ENCODE results near the gene MBNL2. TPM values are rescaled to one million over a fixed set of nuclear protein-coding genes. Genes with fewer than 3 reads are reported as not detected.

The MBNL2 gene
- total and polyA plus RNA-seq, 2 of the 4 experiments (the other 2 are of a cell fraction): 26.9 to 103 TPM

- TF ChIP-seq BHLHE40 (IDR thresholded peaks at IDR 0.05; ENCODE audit: low read depth, low read length): no peak
- no peak for TF ChIP-seq FOS (IDR thresholded peaks at IDR 0.05; ENCODE audit: low read depth, low read length)
These were observed 85.2 kb downstream of the MBNL2 start (continued) for GRCh38 chr13:97307118-97307881.

- H3K27ac ChIP-seq (ENCODE audit: insufficient read depth, low read length): peak overlapping the region; percentile 75
- 0% methylated on average over 1 of the region's 3 CpGs; no CpG with 5 or more reads in 1 of the 2 experiments for WGBS, 2 experiments (ENCODE audit: extremely low coverage in 2 of 2, insufficient read length in 1 of 2)
- POLR2A ChIA-PET (ENCODE audit: unreplicated experiment): interaction anchor here (0.7 to 1.4 kb wide), 2 partner anchors 12 to 76 kb away, joined by 3 read pairs; no protein-coding TSS in a partner anchor
- peak overlapping the region; percentile 91 for H2BK120ac ChIP-seq (ENCODE audit: low read depth, low read length)
- H3K9me3 ChIP-seq (ENCODE audit: control insufficient read depth, insufficient read depth, low read length): no peaks in the 10 kb centered on the region
- H2BK5ac ChIP-seq (ENCODE audit: low read depth, low read length, poor library complexity, severe bottlenecking): peak overlapping the region; percentile 61
- no peak overlapping the region for H3K4me3 ChIP-seq (ENCODE audit: insufficient read depth, low read depth, low read length)
- H4K5ac ChIP-seq (ENCODE audit: low read depth, low read length): 0 out of 2 replicates have a peak overlapping the region, but pooled peaks have one; percentile 38
- no peaks in the 10 kb centered on the region for H3K27me3 ChIP-seq (ENCODE audit: control insufficient read depth, insufficient read depth, low read length)
- H3K14ac ChIP-seq (replicated peaks; ENCODE audit: low read depth, low read length): peak overlapping the region; percentile 97
- H4K20me1 ChIP-seq (ENCODE audit: insufficient read depth, low read length): peaks cover 21% of the 10 kb centered on the region; the same call in 1 of the 2 replicates
- in situ Hi-C loops (cut with MboI; ENCODE audit: low sequenced_read_pairs): no loop called here
- TF ChIP-seq ELK1 (IDR thresholded peaks at IDR 0.05; ENCODE audit: borderline replicate concordance, low read depth, low read length) (no peak), MAFK (IDR thresholded peaks at IDR 0.05; ENCODE audit: low read depth, low read length) (peak; percentile 42; the same call in 1 of the 2 replicates), USF2 (IDR thresholded peaks at IDR 0.05; ENCODE audit: low read depth, low read length) (no peak), CEBPB (IDR thresholded peaks at IDR 0.05; ENCODE audit: low read depth, low read length) (no peak), RAD21 (IDR thresholded peaks at IDR 0.05; ENCODE audit: low read length) (no peak)
- peaks cover 1% of the 10 kb centered on the region; the same call in 1 of the 2 replicates for H3K36me3 ChIP-seq (ENCODE audit: control insufficient read depth, insufficient read depth, low read length)
- peak overlapping the region; percentile 90 for H3K4ac ChIP-seq (ENCODE audit: low read depth, low read length)
- CTCF ChIA-PET: interaction anchor here (0.5 to 1.3 kb wide), 2 partner anchors 10 to 1250 kb away, joined by 3 to 5 read pairs; no protein-coding TSS in a partner anchor
- peak; percentile 68 for ATAC-seq (ENCODE audit: low read depth)
- H3K4me2 ChIP-seq (ENCODE audit: low read depth, low read length): peak overlapping the region; percentile 89
- BruUV-seq (replicated peaks): no TSS peak
- peak overlapping the region; percentile 99; the same call in 1 of the 2 replicates for H3K23ac ChIP-seq (ENCODE audit: low read depth, low read length)
- no peak overlapping the region for H2AK5ac ChIP-seq (ENCODE audit: low read depth, low read length)
- H2BK20ac ChIP-seq (ENCODE audit: low read depth, low read length): peak overlapping the region; percentile 81; the same call in 1 of the 2 replicates
- peaks cover 22% of the 10 kb centered on the region for H3K4me1 ChIP-seq (ENCODE audit: control insufficient read depth, insufficient read depth, low read length)
- 0 out of 2 replicates have a peak overlapping the region, but pooled peaks have one; percentile 64 for H3K56ac ChIP-seq (ENCODE audit: extremely low read depth, insufficient read depth, low read length)
- no peak overlapping the region for H2AK9ac ChIP-seq (replicated peaks; ENCODE audit: low read depth, low read length, poor library complexity)
- peak overlapping the region; percentile 1 to 84; a peak in 2 of 4 replicates for H4K8ac ChIP-seq (ENCODE audit: low read depth in 2 of 2, low read length in 2 of 2)
- peaks cover 33 to 64% of the 10 kb centered on the region in 2 experiments for H3K79me1 ChIP-seq (ENCODE audit: low read depth in 1 of 2, low read length in 2 of 2)
- H2AFZ ChIP-seq (replicated peaks; ENCODE audit: low read length, poor library complexity): no peak overlapping the region
- peak; percentile 68 for DNase-seq
- H3K9me1 ChIP-seq (ENCODE audit: insufficient read depth, low read length): peaks cover 20% of the 10 kb centered on the region
- intact Hi-C loops (cut with micrococcal nuclease): no loop called here
- no peak overlapping the region for H2BK15ac ChIP-seq (ENCODE audit: low read depth, low read length)
- dilution Hi-C loops (cut with HindIII; ENCODE audit: low sequenced_read_pairs, unreplicated experiment): no loop called here
- H3K18ac ChIP-seq (ENCODE audit: low read depth, low read length): peak overlapping the region; percentile 91
- H3K9ac ChIP-seq (ENCODE audit: low read depth, low read length): peak overlapping the region; percentile 4; the same call in 1 of the 2 replicates
- H4K91ac ChIP-seq (ENCODE audit: insufficient read depth, low read depth, low read length): peak overlapping the region; percentile 88; the same call in 1 of the 2 replicates
These were observed 85.9 kb downstream of the MBNL2 start for GRCh38 chr13:97307882-97308624.

All from IMR-90 (cell line).